ENCODE measurements around the gene MTCL1.

The MTCL1 gene

GRCh38 chr18:8795586-8796325 lies 90.4 kb downstream of the MTCL1 start:
- peak; percentile 61 for DNase-seq

DNA sequence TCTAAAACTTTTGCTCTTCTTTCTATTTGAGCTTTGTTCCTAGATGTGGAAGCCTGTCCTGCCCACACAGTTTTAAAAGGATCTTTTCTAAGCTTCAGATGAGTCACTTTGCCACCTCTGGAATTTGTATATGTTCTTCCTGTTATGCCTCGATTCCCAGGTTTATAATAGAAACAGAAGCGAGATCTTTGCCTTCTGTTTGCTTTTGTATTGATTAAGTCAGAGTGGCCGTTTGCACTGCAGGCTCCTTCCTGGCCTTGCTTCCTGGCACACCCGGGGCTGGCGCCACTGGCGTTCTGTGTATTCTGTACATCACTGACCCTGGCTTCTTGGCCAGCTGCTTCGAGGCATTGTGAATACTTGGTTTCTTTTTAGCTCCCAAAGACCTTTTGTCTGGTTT lies 91.8 kb downstream of the MTCL1 start:
- Histone ChIP-seq H4K5ac (ENCODE audit: low read length) (no peak overlapping the region), H3K27ac (ENCODE audit: low read depth, low read length) (no peak overlapping the region), H2BK5ac (ENCODE audit: low read length) (no peak overlapping the region), H2BK15ac (replicated peaks; ENCODE audit: low read depth) (no peak overlapping the region), H3K4ac (ENCODE audit: low read depth, low read length) (no peak overlapping the region), H4K8ac (ENCODE audit: low read depth, low read length) (no peak overlapping the region), H3K18ac (ENCODE audit: low read length) (no peak overlapping the region), H3K79me1 (ENCODE audit: low read length) (no peaks in the 10 kb centered on the region), H3K4me2 (ENCODE audit: low read length) (no peak overlapping the region), H3K27me3 (ENCODE audit: insufficient read depth, low read length, poor library complexity) (no peaks in the 10 kb centered on the region), H3K79me2 (ENCODE audit: control insufficient read depth, insufficient read depth, low read length) (no peaks in the 10 kb centered on the region), H3K4me3 (ENCODE audit: low read length) (no peak overlapping the region), H2AK5ac (ENCODE audit: low read length) (no peak overlapping the region), H3K23ac (ENCODE audit: low read length) (no peak overlapping the region), H3K56ac (ENCODE audit: low read length) (no peak overlapping the region), H3K36me3 (ENCODE audit: control insufficient read depth, insufficient read depth, low read length) (no peaks in the 10 kb centered on the region), H2BK120ac (ENCODE audit: low read depth, low read length) (no peak overlapping the region), H3K9ac (ENCODE audit: low read length) (no peak overlapping the region), H3K4me1 (ENCODE audit: control insufficient read depth, low read depth, low read length) (peaks cover 25% of the 10 kb centered on the region)
- no peak for DNase-seq
- no CpG with 5 or more reads among the region's 7 CpGs for WGBS (ENCODE audit: extremely low coverage, insufficient coverage, low lambda C conversion rate)

More at GRCh38 chr18:8795586-8796325, 90.4 kb downstream of the MTCL1 start:
- Histone ChIP-seq H3K4me1 (ENCODE audit: control insufficient read depth, low read depth, low read length) (peaks cover 19% of the 10 kb centered on the region), H2AK5ac (ENCODE audit: low read length) (no peak overlapping the region), H4K5ac (ENCODE audit: low read length) (no peak overlapping the region), H3K27ac (ENCODE audit: low read depth, low read length) (peak overlapping the region; percentile 33), H3K4me3 (ENCODE audit: low read length) (no peak overlapping the region), H2BK120ac (ENCODE audit: low read depth, low read length) (peak overlapping the region; percentile 68), H2BK15ac (replicated peaks; ENCODE audit: low read depth) (no peak overlapping the region), H3K4me2 (ENCODE audit: low read length) (no peak overlapping the region), H3K79me2 (ENCODE audit: control insufficient read depth, insufficient read depth, low read length) (no peaks in the 10 kb centered on the region), H3K36me3 (ENCODE audit: control insufficient read depth, insufficient read depth, low read length) (no peaks in the 10 kb centered on the region), H4K8ac (ENCODE audit: low read depth, low read length) (no peak overlapping the region), H2BK5ac (ENCODE audit: low read length) (peak overlapping the region; percentile 43), H3K56ac (ENCODE audit: low read length) (peak overlapping the region; percentile 51), H3K27me3 (ENCODE audit: insufficient read depth, low read length, poor library complexity) (no peaks in the 10 kb centered on the region), H3K23ac (ENCODE audit: low read length) (no peak overlapping the region), H3K79me1 (ENCODE audit: low read length) (no peaks in the 10 kb centered on the region), H3K4ac (ENCODE audit: low read depth, low read length) (no peak overlapping the region), H3K9ac (ENCODE audit: low read length) (no peak overlapping the region), H3K18ac (ENCODE audit: low read length) (no peak overlapping the region)
- no CpG with 5 or more reads among the region's 10 CpGs for whole genome bisulfite sequencing (ENCODE audit: extremely low coverage, insufficient coverage, low lambda C conversion rate)

DNA sequence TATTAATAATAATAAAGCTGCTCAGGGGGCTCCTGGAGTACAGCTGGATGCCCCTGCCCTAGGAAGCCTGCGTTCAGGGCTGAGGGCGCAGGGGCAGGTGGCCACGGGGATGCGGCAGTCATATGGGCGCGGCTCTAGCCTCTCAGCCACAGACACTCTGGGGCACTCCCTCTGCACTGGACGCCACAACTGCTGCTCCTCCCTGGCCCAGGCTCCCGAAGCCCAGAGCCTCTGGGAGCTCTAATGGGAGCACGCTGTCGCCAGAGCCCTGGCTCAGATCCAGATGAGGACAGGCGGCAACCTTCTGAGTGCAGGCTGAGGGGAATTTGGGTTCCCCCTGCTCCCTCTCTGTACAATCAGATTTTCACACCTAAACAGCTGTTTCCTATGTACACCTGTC lies 93.6 kb downstream of the MTCL1 start:
- no peak for DNase-seq
- no peak overlapping the region for H3K27ac ChIP-seq (ENCODE audit: low read depth, low read length)

GRCh38 chr18:8799596-8800441 lies 94.5 kb downstream of the MTCL1 start:
- H3K23ac ChIP-seq (ENCODE audit: low read length), result no peak overlapping the region
- peak overlapping the region; percentile 77 for H3K27ac ChIP-seq (ENCODE audit: low read depth, low read length)
- no peaks in the 10 kb centered on the region for H3K27me3 ChIP-seq (ENCODE audit: insufficient read depth, low read length, poor library complexity)
- H3K18ac ChIP-seq (ENCODE audit: low read length), result peak overlapping the region; percentile 63
- no peak overlapping the region for H3K4me3 ChIP-seq (ENCODE audit: low read length)
- peaks cover 24% of the 10 kb centered on the region for H3K4me1 ChIP-seq (ENCODE audit: control insufficient read depth, low read depth, low read length)
- no peak overlapping the region for H3K4me2 ChIP-seq (ENCODE audit: low read length)
- H2BK5ac ChIP-seq (ENCODE audit: low read length), result peak overlapping the region; percentile 14
- H4K5ac ChIP-seq (ENCODE audit: low read length), result no peak overlapping the region
- peak overlapping the region; percentile 65 for H3K56ac ChIP-seq (ENCODE audit: low read length)
- no CpG with 5 or more reads among the region's 29 CpGs for WGBS (ENCODE audit: extremely low coverage, insufficient coverage, low lambda C conversion rate)
- H3K36me3 ChIP-seq (ENCODE audit: control insufficient read depth, insufficient read depth, low read length), result no peaks in the 10 kb centered on the region
- no peaks in the 10 kb centered on the region for H3K79me1 ChIP-seq (ENCODE audit: low read length)
- H3K9ac ChIP-seq (ENCODE audit: low read length), result no peak overlapping the region
- no peak for DNase-seq
- no peak overlapping the region for H2BK15ac ChIP-seq (replicated peaks; ENCODE audit: low read depth)
- no peak overlapping the region for H2BK120ac ChIP-seq (ENCODE audit: low read depth, low read length)
- peak overlapping the region; percentile 93 for H3K4ac ChIP-seq (ENCODE audit: low read depth, low read length)
- H4K8ac ChIP-seq (ENCODE audit: low read depth, low read length), result no peak overlapping the region
- H2AK5ac ChIP-seq (ENCODE audit: low read length), result no peak overlapping the region
- no peaks in the 10 kb centered on the region for H3K79me2 ChIP-seq (ENCODE audit: control insufficient read depth, insufficient read depth, low read length)

More for the DNA sequence above, 93.6 kb downstream of the MTCL1 start:
- Histone ChIP-seq H2BK15ac (replicated peaks; ENCODE audit: low read depth) (no peak overlapping the region), H3K4me3 (ENCODE audit: low read length) (no peak overlapping the region), H4K5ac (ENCODE audit: low read length) (no peak overlapping the region), H3K79me1 (ENCODE audit: low read length) (no peaks in the 10 kb centered on the region), H4K8ac (ENCODE audit: low read depth, low read length) (no peak overlapping the region), H3K4ac (ENCODE audit: low read depth, low read length) (peak overlapping the region; percentile 41), H2AK5ac (ENCODE audit: low read length) (no peak overlapping the region), H3K4me2 (ENCODE audit: low read length) (no peak overlapping the region), H3K56ac (ENCODE audit: low read length) (peak overlapping the region; percentile 17), H3K23ac (ENCODE audit: low read length) (no peak overlapping the region), H2BK120ac (ENCODE audit: low read depth, low read length) (no peak overlapping the region), H3K79me2 (ENCODE audit: control insufficient read depth, insufficient read depth, low read length) (no peaks in the 10 kb centered on the region), H2BK5ac (ENCODE audit: low read length) (no peak overlapping the region), H3K27me3 (ENCODE audit: insufficient read depth, low read length, poor library complexity) (no peaks in the 10 kb centered on the region), H3K9ac (ENCODE audit: low read length) (no peak overlapping the region), H3K4me1 (ENCODE audit: control insufficient read depth, low read depth, low read length) (peaks cover 28% of the 10 kb centered on the region), H3K18ac (ENCODE audit: low read length) (peak overlapping the region; percentile 9), H3K36me3 (ENCODE audit: control insufficient read depth, insufficient read depth, low read length) (no peaks in the 10 kb centered on the region)
- no CpG with 5 or more reads among the region's 11 CpGs for WGBS (ENCODE audit: extremely low coverage, insufficient coverage, low lambda C conversion rate)

- WGBS (ENCODE audit: extremely low coverage, insufficient coverage, low lambda C conversion rate), result no CpG with 5 or more reads among the region's 9 CpGs
- Histone ChIP-seq H3K27ac (ENCODE audit: low read depth, low read length) (peak overlapping the region; percentile 77), H2BK120ac (ENCODE audit: low read depth, low read length) (no peak overlapping the region)
Observed at GRCh38 chr18:8800445-8800844, 95.1 kb downstream of the MTCL1 start.

More at GRCh38 chr18:8800445-8800844, 95.1 kb downstream of the MTCL1 start:
- DNase-seq, result peak; percentile 97
- H2BK15ac ChIP-seq (replicated peaks; ENCODE audit: low read depth), result no peak overlapping the region
- no peak overlapping the region for H2BK5ac ChIP-seq (ENCODE audit: low read length)
- H3K36me3 ChIP-seq (ENCODE audit: control insufficient read depth, insufficient read depth, low read length), result no peaks in the 10 kb centered on the region
- H3K18ac ChIP-seq (ENCODE audit: low read length), result peak overlapping the region; percentile 63
- peaks cover 21% of the 10 kb centered on the region for H3K4me1 ChIP-seq (ENCODE audit: control insufficient read depth, low read depth, low read length)
- no peak overlapping the region for H4K8ac ChIP-seq (ENCODE audit: low read depth, low read length)
- no peak overlapping the region for H2AK5ac ChIP-seq (ENCODE audit: low read length)
- no peak overlapping the region for H3K9ac ChIP-seq (ENCODE audit: low read length)
- no peaks in the 10 kb centered on the region for H3K79me2 ChIP-seq (ENCODE audit: control insufficient read depth, insufficient read depth, low read length)
- H3K56ac ChIP-seq (ENCODE audit: low read length), result no peak overlapping the region
- H4K5ac ChIP-seq (ENCODE audit: low read length), result no peak overlapping the region
- no peak overlapping the region for H3K4me3 ChIP-seq (ENCODE audit: low read length)
- no peaks in the 10 kb centered on the region for H3K79me1 ChIP-seq (ENCODE audit: low read length)
- H3K23ac ChIP-seq (ENCODE audit: low read length), result no peak overlapping the region
- H3K27me3 ChIP-seq (ENCODE audit: insufficient read depth, low read length, poor library complexity), result no peaks in the 10 kb centered on the region
- H3K4ac ChIP-seq (ENCODE audit: low read depth, low read length), result no peak overlapping the region
- H3K4me2 ChIP-seq (ENCODE audit: low read length), result no peak overlapping the region

Measured in mesendoderm (in vitro differentiated cells).